ENCODE results near the gene COA3. TPM values are rescaled to one million over a fixed set of nuclear protein-coding genes. Genes with fewer than 3 reads are reported as not detected.

The COA3 gene
- total RNA-seq, 1 experiment from 2014 or later = 54.2 TPM

GRCh38 chr17:42796066-42796758 is 2.3 kb downstream of the COA3 start:
- H3K9me3 Mint-ChIP-seq = peaks cover 6% of the 10 kb centered on the region
- peaks cover 28% of the 10 kb centered on the region for H3K27me3 Mint-ChIP-seq (ENCODE audit: low read depth)
- no peak overlapping the region for H3K27ac Mint-ChIP-seq
- peaks cover 6% of the 10 kb centered on the region; the same call in 1 of the 2 replicates for H3K4me1 Mint-ChIP-seq
- TF ChIP-seq PREB (CRISPR knock-in tag; IDR thresholded peaks at IDR 0.05; ENCODE audit: borderline replicate concordance) (no peak), ZNF263 (CRISPR knock-in tag; IDR thresholded peaks at IDR 0.05; ENCODE audit: low read depth) (no peak), MXD4 (CRISPR knock-in tag; IDR thresholded peaks at IDR 0.05; ENCODE audit: borderline replicate concordance) (no peak), MYBL2 (CRISPR knock-in tag; IDR thresholded peaks at IDR 0.05) (no peak), NFATC4 (CRISPR knock-in tag; IDR thresholded peaks at IDR 0.05) (no peak), ZNF219 (CRISPR knock-in tag; IDR thresholded peaks at IDR 0.05; ENCODE audit: borderline replicate concordance) (no peak), FOXK1 (CRISPR knock-in tag; IDR thresholded peaks at IDR 0.05) (no peak), SMAD4 (CRISPR knock-in tag; IDR thresholded peaks at IDR 0.05) (no peak), ZNF416 (CRISPR knock-in tag; IDR thresholded peaks at IDR 0.05) (no peak), RELA (CRISPR knock-in tag; IDR thresholded peaks at IDR 0.05; ENCODE audit: borderline replicate concordance) (no peak), ZNF425 (CRISPR knock-in tag; conservative IDR thresholded peaks at IDR 0.05) (no peak), ESRRA (CRISPR knock-in tag; IDR thresholded peaks at IDR 0.05; ENCODE audit: borderline replicate concordance) (no peak), USF1 (CRISPR knock-in tag; IDR thresholded peaks at IDR 0.05) (no peak), CREM (CRISPR knock-in tag; IDR thresholded peaks at IDR 0.05) (no peak), ZNF232 (CRISPR knock-in tag; IDR thresholded peaks at IDR 0.05) (no peak)
- POLR2A ChIA-PET = no interaction called here
- H3K36me3 Mint-ChIP-seq = peaks cover 8% of the 10 kb centered on the region
- CTCF ChIA-PET = interaction anchor here (0.5 to 1.2 kb wide), 2 partner anchors 33 to 241 kb away, joined by 5 read pairs; no protein-coding TSS in a partner anchor
- DNase-seq (ENCODE audit: low spot score) (no peak), ATAC-seq (no peak)
- no peak overlapping the region for H3K4me3 Mint-ChIP-seq

DNA sequence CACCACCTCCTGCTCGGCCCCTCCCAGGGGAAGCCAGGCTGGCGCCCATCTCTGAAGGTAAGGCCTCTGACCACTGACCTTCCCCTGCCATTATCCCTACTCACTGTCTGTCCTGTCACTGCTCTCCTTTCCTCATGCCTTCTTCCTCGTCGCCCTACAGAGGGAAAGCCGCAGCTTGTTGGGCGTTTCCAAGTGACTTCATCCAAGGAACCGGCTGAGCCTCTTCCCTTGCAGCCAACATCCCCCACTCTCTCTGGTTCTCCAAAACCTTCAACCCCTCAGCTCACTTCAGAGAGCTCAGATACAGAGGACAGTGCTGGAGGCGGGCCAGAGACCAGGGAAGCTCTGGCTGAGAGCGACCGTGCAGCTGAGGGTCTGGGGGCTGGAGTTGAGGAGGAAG is 3.0 kb downstream of the COA3 start:
- H3K9me3 Mint-ChIP-seq = peaks cover 6% of the 10 kb centered on the region

More for the DNA sequence above, 3.0 kb downstream of the COA3 start:
- no peak for DNase-seq (ENCODE audit: low spot score)
- peaks cover 8% of the 10 kb centered on the region for H3K36me3 Mint-ChIP-seq
- peaks cover 6% of the 10 kb centered on the region; the same call in 1 of the 2 replicates for H3K4me1 Mint-ChIP-seq
- TF ChIP-seq HMGXB4 (CRISPR knock-in tag; IDR thresholded peaks at IDR 0.05) (no peak), PRDM15 (CRISPR knock-in tag; IDR thresholded peaks at IDR 0.05) (no peak), CREM (CRISPR knock-in tag; IDR thresholded peaks at IDR 0.05) (no peak), ESRRA (CRISPR knock-in tag; IDR thresholded peaks at IDR 0.05; ENCODE audit: borderline replicate concordance) (no peak), ZNF138 (CRISPR knock-in tag; conservative IDR thresholded peaks at IDR 0.05) (no peak)
- TF ChIP-seq, protein P1, sequence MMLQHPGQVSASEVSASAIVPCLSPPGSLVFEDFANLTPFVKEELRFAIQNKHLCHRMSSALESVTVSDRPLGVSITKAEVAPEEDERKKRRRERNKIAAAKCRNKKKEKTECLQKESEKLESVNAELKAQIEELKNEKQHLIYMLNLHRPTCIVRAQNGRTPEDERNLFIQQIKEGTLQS (CRISPR knock-in tag; conservative IDR thresholded peaks at IDR 0.05) = no peak
- H3K27ac Mint-ChIP-seq = no peak overlapping the region
- peaks cover 27% of the 10 kb centered on the region for H3K27me3 Mint-ChIP-seq (ENCODE audit: low read depth)
- ATAC-seq = no peak
- no peak overlapping the region for H3K4me3 Mint-ChIP-seq
- ChIA-PET POLR2A (no interaction called here), CTCF (interaction anchor here (0.6 to 1.2 kb wide), 2 partner anchors 32 to 268 kb away, joined by 3 to 5 read pairs; no protein-coding TSS in a partner anchor)
